GM19043 (cell line): ENCODE measurements around the gene PIANP.
"Not testable (repeated sequence)": the region's sequence is repeated elsewhere in the genome, so short reads cannot be mapped to it uniquely, and the experiment has no call there.

Experiments used
- ATAC-seq: cut with Tn5 transposase; IDR thresholded peaks from one replicate; pipeline ENCODE4 v1.9.1; 2021; ENCODE audit warnings: low read depth; ENCODE audit not compliant: unreplicated experiment

Gene PIANP, protein sequence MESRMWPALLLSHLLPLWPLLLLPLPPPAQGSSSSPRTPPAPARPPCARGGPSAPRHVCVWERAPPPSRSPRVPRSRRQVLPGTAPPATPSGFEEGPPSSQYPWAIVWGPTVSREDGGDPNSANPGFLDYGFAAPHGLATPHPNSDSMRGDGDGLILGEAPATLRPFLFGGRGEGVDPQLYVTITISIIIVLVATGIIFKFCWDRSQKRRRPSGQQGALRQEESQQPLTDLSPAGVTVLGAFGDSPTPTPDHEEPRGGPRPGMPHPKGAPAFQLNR

DNA sequence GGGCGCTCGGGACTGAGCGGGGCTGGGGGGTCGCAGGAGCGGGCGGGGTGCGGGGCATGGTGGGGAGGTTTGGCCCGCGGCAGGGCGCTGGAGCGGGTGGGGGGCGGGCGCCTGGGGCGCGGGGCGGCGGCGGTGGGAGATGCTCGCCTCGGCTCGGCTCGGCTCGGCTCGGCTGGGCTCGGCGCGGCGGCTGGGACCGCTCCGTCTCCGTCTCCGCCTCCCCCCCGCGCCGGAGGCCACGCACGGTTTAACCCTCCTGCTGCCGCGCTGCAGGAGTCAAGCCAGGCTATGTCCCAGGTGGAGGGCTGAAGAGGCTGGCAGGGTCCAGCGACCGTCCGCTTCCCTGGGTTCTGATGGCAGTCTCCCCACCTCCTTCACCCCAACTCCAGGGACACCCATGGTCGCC is at the start of gene PIANP:
TSS of gene PIANP (minus strand) at position 170 of the 406 bp plus-strand sequence. CDS start 2,754 bp downstream, outside the sequence.
- no peak for ATAC-seq

- ATAC-seq = no peak
These were observed 48.1 kb upstream of the PIANP start for GRCh38 chr12:6748761-6749160.

GRCh38 chr12:6747216-6747615 is 46.6 kb upstream of the PIANP start:
- ATAC-seq = no peak

DNA sequence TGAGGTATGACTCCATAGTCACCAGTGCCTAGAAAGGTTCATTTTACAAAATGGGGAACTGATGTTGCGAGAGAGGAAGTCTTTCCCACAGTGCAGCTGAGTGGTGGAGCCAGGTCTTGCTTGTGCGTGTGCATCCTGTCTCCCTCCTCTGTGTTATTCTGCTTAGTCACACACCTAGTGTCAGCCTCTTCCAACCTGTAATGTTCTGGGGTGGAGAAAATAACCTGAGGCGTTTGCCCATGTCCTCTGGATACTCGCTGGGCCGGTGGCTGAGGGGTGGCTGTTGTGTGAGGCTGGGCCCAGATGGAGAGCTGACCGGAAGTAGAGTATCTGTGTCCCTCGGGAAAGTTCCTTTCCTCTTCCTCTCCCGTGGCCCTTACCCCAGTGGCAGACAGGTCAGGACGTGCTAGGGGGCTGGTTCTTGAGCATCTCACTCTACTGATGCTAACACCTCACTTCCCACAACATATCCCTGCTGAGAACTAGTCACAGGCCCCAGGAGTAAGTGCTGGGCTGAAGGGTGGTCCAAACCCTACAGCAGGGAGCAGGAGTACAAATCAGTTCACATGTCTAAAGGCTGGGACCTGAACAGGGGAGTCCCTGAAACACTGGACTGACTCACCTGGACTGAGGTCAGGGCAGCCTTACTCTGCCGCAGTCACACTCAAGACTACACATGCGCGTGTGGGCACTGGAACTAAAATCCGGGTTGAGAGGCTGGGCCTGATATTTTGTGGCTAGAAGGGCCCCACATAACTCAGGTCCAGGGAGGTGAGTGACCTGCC is 45.3 kb upstream of the PIANP start:
- ATAC-seq = no peak

DNA sequence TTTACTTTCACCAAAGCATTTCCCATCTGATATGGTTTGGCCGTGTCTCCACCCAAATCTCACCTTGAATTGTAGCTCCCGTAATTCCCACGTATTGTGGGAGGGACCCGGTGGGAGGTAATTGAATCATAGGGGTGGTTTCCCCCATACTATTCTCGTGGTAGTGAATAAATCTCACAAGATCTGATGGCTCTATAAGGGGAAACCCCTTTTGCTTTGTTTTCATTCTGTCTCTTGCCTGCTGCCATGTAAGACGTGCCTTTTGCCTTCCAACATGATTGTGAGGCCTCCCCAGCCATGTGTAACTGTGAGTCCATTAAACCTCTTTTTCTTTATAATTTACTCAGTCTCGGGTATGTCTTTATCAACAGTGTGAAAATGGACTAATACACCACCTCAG is 42.7 kb upstream of the PIANP start:
- not testable (repeated sequence) for ATAC-seq

GRCh38 chr12:6742834-6743233 is 42.2 kb upstream of the PIANP start:
- ATAC-seq = no peak

- not testable (repeated sequence) for ATAC-seq
These were observed 41.5 kb upstream of the PIANP start for GRCh38 chr12:6742080-6742479.

DNA sequence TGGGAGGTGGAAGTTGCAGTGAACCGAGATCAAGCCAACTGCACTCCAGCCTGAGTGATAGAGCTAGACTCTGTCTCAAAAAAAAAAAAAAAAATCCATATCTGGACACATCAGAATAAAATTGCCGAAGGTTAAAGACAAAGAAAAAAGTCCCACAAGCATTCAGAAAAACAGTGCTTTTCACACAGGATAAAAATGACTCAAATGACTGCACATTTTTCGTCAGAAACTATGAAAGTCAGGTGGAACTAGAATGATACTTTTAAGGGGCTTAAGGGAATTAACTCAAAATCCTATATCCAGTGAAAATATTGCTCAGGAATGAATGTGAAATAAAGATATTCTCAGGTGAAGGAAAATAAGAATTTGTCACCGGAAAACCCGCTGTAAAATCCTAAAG is 36.1 kb upstream of the PIANP start:
- ATAC-seq = no peak

- ATAC-seq = no peak
These were observed 35.0 kb upstream of the PIANP start for GRCh38 chr12:6735448-6736191.

- ATAC-seq = no peak
These were observed 34.1 kb upstream of the PIANP start for GRCh38 chr12:6734506-6735387.

DNA sequence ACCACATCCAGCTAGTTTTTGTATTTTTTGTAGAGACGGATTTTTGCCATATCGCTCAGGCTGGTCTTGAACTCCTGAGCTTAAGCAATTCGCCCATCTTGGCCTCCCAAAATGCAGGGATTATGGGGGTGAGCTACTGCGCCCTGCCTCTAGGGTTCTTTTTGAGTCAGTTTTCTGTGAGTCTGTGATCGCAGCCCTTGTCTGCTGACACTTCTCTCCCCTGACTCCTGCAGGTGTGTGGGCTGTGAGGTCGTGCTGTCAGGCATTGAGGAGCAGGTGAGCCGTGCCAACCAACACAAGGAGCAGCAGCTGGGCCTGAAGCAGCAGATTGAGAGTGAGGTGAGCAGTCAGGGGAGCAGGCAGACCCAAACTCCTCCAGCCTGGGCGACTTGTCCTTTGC is 29.6 kb upstream of the PIANP start:
- ATAC-seq = no peak

DNA sequence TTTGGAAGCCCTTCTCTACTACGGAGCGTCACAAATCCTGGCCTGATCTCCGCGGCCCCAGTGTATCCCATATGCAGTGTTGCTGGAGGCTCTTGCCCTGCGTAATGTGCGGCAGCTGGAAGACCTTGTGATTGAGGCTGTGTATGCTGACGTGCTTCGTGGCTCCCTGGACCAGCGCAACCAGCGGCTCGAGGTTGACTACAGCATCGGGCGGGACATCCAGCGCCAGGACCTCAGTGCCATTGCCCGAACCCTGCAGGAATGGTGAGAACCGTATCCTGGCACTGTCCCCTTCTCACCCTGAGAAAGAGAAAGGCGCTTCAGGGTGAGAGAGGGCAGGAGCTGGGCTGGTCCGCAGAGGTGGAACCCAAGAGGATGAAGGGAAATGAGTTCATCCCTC is 28.6 kb upstream of the PIANP start:
- no peak for ATAC-seq

DNA sequence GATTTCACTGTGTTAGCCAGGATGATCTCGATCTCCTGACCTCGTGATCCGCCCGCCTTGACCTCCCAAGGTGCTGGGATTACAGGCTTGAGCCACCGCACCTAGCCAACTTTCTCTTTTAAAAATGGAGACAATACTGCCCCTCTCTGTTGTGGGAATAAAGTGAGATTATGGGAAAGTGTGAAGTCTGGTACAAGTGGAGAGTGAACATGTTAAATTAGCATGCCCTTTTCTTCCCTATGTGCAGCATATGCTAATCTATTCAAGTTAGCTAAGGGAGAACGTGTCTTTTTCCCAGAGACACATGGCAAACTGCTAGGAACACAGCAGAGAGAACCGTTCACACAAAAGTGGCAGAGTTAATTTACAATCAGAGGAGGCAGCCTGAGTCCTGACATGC is 24.7 kb upstream of the PIANP start:
- ATAC-seq = no peak

DNA sequence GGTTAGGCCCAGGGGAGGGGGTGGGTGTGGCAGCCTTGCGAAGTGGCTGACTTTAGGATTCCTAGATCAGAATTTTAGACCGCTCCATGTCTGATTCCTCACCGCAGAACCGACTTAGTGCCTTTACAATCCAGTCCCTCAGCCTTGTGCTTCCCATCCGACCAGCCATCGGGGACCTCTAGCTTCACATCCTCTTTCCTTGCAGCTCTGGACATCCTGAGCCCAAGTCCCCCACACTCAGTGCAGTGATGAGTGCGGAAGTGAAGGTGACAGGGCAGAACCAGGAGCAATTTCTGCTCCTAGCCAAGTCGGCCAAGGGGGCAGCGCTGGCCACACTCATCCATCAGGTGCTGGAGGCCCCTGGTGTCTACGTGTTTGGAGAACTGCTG is 23.8 kb upstream of the PIANP start:
- ATAC-seq = peak; percentile 11

- peak; percentile 93 for ATAC-seq
These were observed 23.2 kb upstream of the PIANP start, which contains the start of gene COPS7A for GRCh38 chr12:6723607-6724408. Gene COPS7A, plus strand, starts transcription at chr12:6724046. Its CDS starts 611 bp downstream, at chr12:6724657.

- no peak for ATAC-seq
These were observed 22.2 kb upstream of the PIANP start for GRCh38 chr12:6722863-6723262.

DNA sequence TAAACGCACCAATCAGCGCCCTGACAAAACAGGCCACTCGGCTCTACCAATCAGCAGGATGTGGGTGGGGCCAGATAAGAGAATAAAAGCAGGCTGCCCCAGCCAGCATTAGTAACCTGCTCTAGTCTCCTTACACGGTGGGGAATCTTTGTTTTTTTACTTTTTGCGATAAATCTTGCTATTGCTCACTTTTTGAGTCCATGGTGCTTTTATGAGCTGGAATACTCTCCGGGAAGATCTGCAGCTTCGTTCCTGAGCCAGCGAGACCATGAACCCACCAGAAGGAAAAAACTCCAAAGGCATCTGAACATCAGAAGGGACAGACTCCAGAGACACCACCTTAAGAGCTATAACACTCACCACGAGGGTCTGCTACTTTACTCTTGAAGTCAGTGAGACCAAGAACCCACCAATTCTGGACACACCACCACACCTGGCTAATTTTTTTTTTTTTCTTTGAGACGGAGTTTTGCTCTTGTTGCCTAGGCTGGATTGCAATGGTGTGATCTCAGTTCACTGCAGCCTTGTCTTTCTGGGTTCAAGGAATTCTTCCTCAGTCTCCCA is 16.3 kb upstream of the PIANP start:
- ATAC-seq = no peak

DNA sequence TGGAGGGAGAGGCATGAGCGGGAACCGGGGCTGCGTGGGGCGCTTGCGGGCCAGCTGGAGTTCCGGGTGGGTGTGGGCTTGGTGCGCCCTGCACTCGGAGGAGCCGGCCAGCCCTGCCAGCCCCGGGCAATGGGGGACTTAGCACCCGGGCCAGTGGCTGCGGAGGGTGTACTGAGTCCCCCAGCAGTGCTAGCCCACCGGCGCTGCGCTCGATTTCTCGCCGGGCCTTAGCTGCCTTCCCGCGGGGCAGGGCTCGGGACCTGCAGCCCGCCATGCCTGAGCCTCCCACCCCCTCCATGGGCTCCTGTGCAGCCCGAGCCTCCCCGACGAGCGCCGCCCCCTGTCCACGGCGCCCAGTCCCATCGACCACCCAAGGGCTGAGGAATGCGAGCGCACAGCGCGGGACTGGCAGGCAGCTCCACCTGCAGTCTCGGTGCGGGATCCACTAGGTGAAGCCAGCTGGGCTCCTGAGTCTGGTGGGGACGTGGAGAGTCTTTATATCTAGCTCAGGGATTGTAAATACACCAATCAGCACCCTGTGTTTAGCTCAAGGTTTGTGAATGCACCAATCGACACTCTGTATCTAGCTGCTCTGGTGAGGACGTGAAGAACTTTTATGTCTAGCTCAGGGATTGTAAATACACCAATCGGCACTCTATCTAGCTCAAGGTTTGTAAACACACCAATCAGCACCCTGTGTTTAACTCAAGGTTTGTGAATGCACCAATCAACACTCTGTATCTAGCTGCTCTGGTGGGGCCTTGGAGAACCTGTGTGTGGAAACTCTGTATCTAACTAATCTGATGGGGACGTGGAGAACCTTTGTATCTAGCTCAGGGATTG is 15.6 kb upstream of the PIANP start:
- ATAC-seq = not testable (repeated sequence)
